A204.1 (cell line): ENCODE results near the gene LRRC28.
"Not testable (repeated sequence)": the region's sequence is repeated elsewhere in the genome, so short reads cannot be mapped to it uniquely, and the experiment has no call there.

Experiments
- FAIRE-seq: peaks from 2 replicates; lab custom pipeline; 2012; peaks lifted over from hg19 to GRCh38; lab: Jason Lieb, UNC

The LRRC28 gene

GRCh38 chr15:99345242-99345641 is 94.0 kb downstream of the LRRC28 start:
- no peak for FAIRE-seq

GRCh38 chr15:99345832-99346462 is 94.7 kb downstream of the LRRC28 start:
- no peak for FAIRE-seq

GRCh38 chr15:99347574-99347973 is 96.3 kb downstream of the LRRC28 start:
- no peak for FAIRE-seq

DNA sequence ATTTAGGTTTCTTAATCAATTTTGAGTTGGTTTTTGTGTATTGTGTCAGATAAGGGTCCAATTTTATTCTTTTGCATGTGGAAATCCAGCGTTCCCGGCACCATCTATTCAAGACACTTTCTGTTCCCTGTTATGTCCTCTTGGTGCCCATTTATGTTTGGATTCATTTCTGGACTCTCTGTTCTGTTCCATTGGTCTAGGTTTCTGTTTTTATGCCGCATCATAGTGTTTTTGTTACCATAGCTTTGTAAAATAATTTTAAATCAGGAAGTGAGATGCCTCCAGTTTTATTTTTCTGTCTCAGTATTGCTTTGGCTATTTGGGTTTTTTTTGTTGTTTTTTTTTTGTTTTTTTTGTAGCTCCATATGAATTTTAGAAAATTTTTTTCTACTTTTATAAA is 97.1 kb downstream of the LRRC28 start:
- FAIRE-seq: no peak

DNA sequence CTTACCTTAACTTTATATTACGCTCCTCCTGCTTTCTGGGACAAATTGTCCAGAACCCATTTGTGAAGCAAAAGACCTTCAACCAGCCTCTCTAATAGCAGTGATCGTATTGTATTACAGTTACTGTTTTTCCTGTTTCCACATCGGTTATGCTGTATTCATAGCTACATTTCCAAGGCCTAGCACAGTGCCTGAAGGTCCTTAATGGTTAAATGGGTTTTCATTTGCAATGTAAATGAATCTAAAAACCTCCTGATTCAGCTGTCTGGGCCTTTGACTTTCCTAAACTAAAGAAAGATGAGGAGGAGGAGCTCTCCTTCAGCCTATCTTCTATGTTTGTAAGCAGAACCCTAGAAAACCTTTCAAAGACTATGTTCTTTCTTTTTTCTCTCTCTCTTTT is 99.1 kb downstream of the LRRC28 start:
- FAIRE-seq: no peak

GRCh38 chr15:99359769-99360168 is 108.5 kb downstream of the LRRC28 start:
- FAIRE-seq: no peak

- no peak for FAIRE-seq
These were observed 110.4 kb downstream of the LRRC28 start for GRCh38 chr15:99361545-99362185.

- no peak for FAIRE-seq
These were observed 114.0 kb downstream of the LRRC28 start for GRCh38 chr15:99365242-99365641.

DNA sequence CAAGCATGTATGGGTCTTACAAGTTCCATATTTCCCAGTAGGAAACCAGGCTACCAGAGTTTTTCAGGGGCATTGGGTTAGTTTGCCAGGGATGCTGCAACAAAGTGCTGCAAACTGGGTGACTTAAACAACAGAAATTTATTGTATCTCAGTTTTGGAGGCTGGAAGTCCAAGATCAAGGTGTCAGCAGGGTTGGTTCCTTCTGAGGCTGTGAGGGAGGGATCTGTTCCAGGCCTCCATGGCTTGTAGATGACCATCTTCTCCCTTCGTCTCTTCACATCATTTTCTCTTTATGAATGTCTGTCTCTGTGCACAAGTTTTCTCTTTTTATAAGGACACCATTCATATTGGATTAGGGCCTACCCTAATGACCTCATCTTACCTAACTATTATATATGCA is 114.7 kb downstream of the LRRC28 start:
- FAIRE-seq: no peak

GRCh38 chr15:99368743-99369142 is 117.5 kb downstream of the LRRC28 start:
- no peak for FAIRE-seq

- FAIRE-seq: no peak
These were observed 117.9 kb downstream of the LRRC28 start for GRCh38 chr15:99369196-99369595.

DNA sequence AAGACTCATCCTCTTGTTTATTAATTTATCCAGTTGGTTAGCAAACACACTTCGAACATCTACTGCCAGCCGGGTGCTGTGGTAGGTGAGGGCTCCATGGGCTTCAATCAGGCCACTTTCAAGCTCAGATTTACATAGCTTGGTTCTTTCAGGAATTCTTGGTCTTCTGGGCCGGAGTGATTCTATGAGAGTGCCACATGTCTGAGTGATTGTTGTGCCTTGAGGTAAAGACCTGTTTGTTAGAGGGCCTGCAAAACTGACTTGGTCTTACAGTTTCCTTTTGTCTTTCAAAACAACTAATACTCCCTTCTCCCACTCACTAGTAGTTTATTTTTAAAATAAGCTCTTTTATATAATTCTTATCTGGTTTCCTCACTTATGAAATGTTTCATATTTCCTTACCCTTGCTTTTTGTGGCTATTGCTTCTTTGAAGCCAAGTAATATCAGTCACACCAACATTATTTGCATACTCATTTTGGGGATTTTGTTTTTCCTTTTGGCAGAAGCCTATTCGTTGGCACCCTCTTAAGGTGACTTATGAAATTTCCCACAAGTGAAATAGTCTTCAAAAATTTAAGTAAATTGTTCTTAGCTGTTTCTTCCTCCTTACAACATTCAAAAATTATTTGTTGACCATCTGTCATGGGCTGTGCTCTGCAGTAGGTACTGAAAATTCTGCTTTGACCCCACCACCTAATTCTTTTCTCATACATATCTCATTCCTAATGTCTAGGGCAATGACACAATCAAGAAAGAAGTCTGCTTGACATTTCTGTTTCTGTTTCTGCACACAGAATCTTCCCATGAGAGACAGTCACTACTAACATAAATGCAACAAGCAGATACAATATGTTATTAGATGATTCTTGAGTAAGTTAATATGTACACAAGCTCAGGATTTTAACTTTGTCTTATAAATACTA is 120.2 kb downstream of the LRRC28 start:
- FAIRE-seq: no peak

- FAIRE-seq: no peak
These were observed 133.9 kb downstream of the LRRC28 start for GRCh38 chr15:99385005-99385669.

DNA sequence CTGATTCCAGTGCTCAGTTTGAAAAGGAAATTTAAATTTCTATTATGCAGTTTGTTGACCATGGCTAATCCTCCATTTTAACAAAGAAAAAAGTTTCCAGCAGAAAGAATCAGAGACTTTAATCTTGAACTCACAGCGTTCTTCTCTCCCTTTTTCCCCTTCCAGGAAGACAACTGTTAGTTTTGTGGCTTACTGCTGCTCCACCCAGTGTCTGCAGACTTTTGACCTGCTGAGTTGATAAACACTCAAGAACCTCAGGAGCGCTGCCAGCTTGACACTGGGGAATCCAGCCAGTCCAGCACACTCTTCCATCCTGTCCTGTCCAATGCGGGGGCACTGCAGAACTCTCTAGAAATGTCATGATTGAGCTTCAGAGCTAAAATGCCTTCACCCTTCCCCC is 134.6 kb downstream of the LRRC28 start:
- FAIRE-seq: no peak

- FAIRE-seq: no peak
These were observed 135.1 kb downstream of the LRRC28 start for GRCh38 chr15:99386391-99386790.

DNA sequence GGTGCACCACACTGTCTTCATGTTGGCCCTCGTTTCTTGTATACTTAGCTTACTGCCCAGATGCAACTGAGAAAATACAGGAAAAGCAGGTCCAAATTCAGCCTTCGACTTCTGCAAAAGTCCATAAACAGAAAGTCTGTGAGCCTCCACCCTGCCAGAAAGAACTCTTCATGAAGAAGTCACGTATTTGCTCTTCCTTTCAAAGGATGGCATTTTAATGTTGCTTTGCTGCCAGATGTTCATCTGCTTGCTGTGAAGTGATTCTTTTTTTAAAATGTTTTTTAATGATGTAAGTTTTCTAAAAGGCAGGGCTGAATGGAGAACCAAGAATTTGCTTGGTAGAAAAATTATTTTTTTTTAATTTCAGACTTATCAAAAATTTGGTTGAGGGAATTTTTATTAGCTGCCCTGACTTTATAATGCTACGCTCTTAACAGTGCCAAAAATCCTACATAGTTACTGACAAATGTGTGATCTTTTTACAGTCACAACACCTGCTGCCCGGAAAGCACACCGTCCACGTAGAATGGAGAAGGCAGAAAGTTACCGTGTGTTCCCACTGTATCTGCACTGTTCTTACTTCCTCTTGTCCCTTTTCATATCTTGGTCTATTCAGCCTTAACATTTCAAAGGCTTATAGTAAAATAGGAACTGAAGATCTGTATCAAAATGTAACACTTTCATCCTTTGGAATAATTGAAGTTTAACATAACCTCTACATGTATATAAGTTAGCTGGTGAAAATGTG is 136.3 kb downstream of the LRRC28 start:
- FAIRE-seq: no peak

DNA sequence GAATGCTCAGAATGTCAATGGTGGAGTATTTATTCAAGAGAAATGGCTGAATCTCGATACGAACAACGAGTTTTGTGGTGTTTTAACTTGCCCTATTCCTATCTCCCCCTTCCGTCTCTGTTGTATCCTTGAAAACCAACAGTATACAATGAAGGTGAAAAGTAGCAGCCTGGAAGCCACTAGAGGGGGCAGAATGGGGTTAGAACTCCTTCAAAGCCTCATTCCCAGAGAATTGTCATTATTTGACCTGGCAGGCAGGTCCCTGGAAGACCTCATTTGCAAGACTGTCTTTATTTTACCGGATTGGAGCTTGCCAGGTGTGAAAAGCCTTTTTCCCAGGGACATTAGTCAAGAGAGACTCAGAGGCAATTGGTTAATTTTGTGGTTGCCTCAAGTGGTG is 139.4 kb downstream of the LRRC28 start:
- no peak for FAIRE-seq

- FAIRE-seq: no peak
These were observed 142.4 kb downstream of the LRRC28 start for GRCh38 chr15:99393641-99394040.

DNA sequence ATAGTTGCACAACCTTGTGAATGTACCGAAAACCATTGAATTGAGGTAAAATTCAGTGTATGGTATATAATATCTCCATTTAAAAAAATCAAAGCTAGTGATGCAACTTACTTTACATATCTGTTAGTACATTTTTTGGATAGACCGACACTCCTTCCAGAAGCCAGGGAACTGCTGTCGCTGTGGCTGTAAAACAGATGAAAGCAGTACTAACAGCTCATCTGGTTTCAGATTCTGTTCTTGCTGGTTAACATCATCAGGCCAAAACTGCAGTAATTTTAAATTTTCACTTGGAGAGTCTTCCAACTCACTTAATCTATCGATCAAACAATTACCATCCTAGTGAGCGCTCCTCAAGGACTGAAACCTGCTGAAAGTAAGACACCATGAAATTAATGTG is 145.1 kb downstream of the LRRC28 start:
- FAIRE-seq: no peak

DNA sequence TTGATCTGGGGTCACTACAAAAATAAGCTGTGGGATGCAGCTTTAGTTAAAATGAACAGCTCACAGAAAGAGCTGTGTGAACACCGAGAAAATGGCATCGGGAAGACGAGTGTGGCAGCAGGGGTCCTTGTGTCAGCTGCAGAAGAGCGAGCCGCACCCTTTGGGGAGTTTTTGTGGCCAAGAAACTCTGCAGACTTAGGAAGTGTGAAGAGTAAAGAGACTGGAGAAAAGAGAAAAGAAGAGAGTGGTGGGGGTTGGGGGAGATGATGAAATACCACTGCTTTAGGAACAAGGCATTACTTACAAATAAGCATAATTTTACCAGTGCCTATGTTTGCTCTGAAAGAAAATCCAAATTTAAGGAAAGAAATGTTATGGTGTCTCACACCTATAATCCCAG is 147.8 kb downstream of the LRRC28 start:
- no peak for FAIRE-seq

DNA sequence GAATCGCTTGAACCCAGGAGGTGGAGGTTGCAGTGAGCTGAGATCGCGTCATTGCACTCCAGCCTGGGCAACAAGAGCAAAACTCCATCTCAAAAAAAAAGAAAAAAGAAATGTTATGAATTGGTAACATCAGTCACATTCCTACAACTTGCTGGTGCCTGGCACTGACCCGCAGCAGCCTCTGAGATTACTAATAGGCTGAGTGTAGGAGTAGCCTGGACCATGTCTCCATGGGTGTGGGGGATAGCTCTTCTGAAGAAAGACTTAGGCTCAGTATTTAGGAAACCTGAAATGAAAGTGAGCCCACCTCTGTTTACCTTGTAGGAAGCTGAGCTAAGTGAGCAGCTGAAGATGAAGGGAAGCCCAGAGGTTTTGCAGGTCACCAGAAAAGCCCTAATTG is 148.3 kb downstream of the LRRC28 start:
- FAIRE-seq: no peak

- not testable (repeated sequence) for FAIRE-seq
These were observed 149.9 kb downstream of the LRRC28 start for GRCh38 chr15:99401216-99401615.
